Measurements from ENCODE around the gene CA4.

GRCh38 chr17:60128171-60128859 is 21.5 kb upstream of the CA4 start:
- TF ChIP-seq MAX (IDR thresholded peaks at IDR 0.05; ENCODE audit: low read depth, low read length): no peak
- TF ChIP-seq CTCF (IDR thresholded peaks at IDR 0.05; ENCODE audit: low read depth, low read length): no peak
- TF ChIP-seq POLR2A (IDR thresholded peaks at IDR 0.05; ENCODE audit: extremely low read depth, insufficient read length): no peak

Data from NB4 (cell line).